Stromal cell of bone marrow (primary cell): ENCODE measurements around the gene LOXHD1.

Experiments
- DNase-seq: peaks from one replicate; pipeline ENCODE4 v3.0.0-alpha.2; 2012; ENCODE audit warnings: low read depth

The LOXHD1 gene

DNA sequence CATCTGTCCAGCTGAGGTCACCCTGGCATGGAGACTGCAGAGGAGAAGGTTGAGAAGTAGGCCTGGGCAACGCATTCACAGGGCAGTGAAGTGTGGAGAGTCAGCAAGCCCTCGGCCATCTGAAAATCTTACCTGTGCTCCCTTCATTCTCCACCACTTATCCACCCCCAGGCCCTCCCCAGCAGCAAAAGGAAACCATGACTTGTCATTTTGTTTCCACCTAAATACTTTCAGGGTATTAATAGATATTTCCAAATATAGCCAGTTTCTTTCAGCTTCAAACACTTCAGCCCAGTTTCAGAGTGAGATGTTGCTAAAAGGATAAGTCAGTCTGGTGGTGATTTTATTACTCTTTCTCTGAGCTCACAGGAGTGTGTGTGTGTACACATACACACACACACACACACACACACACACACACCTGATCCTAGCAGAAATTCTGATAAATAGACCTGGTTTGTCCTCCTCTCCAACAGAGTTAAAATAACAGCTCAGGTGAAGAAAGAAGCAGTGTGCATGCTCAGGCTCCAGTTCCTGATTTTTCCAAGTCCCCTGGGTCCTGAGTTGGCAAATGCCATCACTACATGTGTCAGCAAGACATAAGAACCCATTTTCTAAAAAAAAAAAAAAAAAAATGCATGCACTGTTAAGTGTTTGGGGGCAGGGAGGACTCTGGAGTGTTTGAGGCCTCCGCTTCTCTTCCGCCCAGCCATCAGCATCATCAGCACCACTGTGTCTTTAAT lies 82.8 kb downstream of the LOXHD1 start:
- no peak for DNase-seq

DNA sequence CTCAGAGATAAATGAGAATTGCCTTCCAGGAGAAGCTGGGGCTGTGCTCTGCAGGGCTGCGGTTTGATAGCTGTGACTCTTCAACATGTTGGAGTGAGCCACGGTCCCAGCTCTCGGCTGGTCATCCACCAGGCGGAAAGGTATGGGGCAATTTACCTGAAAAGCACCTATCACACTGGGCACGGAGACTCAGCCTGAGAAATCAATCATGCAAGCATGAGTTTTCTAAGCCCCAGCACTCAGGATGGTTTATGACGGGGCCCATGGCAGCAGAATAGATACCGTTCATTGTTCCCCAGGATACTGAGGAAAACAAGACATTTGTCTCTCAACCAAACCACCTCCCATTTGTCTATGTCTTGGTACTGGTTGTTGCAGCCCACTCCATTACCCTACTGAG lies 83.9 kb downstream of the LOXHD1 start:
- DNase-seq = no peak

DNA sequence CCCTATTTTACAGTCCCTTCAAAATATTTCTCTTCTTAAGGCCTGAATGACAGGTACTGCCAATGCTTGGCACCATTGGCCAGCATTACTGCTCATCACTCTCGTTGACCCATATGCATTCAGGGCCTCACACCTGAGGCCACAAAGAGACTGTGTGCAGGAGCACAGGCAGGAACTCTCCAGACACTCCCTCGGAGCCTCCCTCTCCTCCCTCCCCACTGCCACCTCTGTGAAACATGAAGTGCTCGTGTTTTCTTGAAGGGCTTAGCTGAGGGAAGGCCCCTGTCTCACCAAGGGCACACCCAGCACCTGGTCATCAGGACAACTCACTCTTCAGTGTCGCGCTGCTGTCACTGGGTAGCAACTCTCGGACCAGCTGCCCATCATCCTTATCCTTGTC lies 85.3 kb downstream of the LOXHD1 start:
- DNase-seq = no peak

DNA sequence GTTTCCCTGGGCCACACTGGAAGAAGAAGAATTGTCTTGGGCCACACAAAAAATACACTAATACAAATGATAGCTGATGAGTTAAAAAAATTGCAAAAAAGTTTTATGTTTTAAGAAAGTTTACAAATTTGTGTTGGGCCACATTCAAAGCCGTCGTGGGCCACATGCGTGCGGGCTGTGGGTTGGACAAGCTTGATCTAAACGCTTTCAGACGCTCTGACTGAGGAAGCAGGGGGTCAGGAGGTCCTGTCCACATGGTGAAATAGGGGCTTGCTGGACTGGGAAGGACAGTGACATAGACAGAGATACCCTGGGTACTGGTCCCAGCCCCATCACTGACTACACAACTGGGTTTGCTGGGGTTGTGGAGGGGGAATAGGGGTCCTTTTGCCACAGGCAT lies 86.4 kb downstream of the LOXHD1 start:
- no peak for DNase-seq

DNA sequence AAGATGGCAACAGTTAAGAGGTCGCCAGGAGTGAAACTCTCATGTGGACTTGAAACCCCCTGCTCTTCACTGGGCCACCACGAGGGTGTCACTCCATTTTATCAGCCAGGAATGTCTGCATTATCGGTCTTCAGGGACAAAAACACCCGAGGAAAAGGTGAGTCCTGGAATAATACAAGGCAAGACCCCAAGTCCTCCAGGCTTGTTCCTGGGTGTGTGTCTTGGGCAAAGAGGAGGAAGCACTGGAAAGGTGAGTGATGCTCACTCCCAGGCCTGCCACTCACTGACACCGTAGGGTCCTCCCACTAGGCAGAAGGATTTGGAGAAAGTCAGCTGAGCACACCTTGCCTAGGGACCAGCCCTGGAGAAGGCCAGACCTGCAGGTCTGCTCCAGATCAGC lies 86.9 kb downstream of the LOXHD1 start:
- no peak for DNase-seq

DNA sequence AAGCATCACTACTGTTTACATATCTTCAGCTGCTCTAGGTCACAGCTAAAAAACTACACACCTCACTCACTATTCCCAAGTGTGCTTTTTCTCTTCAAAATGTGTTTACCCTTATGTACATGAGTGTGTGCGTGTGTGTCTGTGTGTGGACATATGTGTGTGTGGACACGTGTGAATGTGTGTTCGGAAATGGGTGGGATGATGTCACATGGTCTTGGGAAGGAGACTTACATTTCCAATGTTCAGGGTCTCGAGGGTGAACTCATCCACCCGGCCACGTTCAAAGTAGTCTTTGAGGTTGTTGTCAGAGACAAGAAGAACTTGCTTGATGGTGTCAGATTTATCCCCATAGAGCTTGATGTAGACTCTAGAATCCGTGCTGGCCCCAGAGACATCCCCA lies 87.8 kb downstream of the LOXHD1 start:
- no peak for DNase-seq

DNA sequence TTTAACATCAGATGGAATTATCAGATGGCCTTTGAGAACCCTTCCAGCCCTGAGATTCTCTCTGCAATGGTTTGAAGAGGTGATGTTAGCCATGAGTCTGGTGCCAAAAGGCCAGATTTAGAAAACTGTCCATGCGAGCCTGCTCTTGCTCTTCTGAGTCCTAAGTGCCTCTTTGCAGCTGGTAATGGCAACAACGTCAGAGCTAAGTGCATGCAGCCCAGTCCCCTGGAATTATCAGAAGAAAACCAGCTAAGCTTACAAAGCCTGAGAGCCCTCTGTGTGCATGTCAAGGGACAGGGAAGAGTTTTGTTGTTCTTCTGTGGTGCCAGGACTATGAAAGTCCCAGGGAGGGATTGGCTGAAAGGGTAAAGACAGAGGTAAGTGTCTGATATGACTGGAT lies 89.8 kb downstream of the LOXHD1 start:
- DNase-seq = no peak

DNA sequence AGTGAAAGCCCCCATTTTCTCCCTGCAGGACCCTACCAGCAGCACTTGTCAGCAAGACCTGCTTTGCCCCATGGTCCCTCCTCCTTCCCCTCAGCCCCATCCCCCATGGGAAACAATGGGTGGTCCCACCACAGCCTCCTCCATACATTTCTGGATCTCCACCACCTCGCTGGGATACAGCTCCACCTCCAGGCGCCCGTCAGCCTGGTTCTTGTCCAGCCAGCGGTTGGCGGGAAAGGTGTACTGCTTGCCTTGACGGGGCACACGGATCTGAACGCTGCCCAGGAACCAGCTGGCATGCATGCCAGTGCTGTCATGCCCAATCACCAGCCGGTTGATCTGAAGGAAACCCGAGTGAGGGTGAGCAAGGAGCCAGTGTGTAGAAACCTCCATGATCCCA lies 90.9 kb downstream of the LOXHD1 start:
- no peak for DNase-seq

DNA sequence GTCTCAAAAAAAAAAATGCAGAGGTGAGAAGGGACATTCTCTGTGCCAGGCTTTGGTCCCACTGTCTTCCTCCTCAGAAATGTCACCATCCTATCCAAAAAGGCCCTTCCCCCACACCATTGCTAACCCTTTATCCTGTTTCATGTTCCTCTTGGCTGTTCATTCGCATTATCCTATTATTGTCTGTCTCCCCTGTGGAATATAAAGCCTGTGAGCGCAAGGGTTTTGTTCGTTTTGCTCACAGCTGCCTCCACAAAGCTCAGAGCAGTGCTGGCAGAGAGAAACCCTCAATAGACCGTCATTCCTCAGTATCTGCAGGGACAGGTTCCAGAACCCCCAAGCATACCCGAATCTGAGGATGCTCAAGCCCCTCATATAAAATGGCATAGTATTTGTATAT lies 91.8 kb downstream of the LOXHD1 start:
- DNase-seq = no peak

DNA sequence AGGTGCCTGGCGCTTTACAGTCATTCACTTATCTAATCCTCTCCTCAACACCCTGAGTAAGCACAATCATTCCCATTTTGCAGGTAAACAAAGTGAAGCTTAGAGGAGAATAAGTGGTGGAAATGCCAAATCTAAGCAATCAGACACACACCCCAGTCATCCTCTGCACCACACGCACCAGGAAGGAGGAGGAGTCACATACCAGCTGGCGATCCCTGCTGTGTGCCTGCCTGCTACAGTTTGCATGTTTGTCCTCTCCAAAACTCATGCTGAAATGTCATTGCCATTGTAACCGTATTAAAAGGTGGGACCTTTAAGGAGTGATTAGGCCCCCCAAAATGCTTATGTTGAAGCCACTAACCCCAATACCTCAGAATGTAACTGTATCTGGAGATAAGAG lies 93.7 kb downstream of the LOXHD1 start:
- no peak for DNase-seq

DNA sequence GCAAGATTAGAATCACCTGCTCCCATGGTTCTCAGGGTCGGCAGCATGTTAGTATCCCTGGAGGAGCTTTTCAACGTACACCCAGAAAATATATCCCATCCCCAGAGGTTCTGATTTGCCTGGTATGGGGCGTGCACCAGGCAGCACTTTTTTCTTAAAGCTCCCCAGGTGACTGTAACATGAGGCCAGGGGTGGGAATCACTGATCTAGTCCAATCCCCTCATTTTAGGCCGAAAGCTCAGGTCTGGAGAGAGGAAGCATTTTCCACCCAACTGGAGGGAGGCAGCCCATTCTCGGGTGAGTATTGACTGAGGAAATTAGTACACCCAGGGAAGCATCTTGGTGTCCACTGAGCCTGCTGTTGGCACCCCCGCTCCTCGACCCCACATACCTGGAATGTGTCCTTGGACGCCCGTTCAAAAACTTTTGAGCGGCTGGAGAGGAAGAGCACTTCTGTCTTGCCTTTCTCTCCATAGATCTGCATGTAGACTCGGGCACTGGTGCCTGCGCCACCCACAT lies 94.3 kb downstream of the LOXHD1 start:
- no peak for DNase-seq

DNA sequence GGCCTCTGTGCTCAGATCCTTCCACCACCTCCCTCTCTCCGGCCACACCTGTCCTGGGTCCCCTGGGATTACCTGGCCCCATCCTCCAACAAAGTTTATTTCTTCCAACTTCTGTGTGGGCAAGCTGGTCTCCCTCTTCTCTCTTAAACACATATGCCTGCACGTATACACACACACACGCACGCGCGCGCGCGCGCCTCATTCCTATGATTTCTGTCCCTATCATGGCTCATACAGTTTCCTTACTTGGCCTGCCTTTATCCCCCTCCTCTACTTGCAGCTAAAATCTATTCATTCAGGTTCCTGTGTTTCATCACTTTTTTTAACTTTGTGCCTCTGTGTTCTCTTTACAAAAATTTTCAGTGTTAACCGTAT lies 96.4 kb downstream of the LOXHD1 start:
- no peak for DNase-seq

DNA sequence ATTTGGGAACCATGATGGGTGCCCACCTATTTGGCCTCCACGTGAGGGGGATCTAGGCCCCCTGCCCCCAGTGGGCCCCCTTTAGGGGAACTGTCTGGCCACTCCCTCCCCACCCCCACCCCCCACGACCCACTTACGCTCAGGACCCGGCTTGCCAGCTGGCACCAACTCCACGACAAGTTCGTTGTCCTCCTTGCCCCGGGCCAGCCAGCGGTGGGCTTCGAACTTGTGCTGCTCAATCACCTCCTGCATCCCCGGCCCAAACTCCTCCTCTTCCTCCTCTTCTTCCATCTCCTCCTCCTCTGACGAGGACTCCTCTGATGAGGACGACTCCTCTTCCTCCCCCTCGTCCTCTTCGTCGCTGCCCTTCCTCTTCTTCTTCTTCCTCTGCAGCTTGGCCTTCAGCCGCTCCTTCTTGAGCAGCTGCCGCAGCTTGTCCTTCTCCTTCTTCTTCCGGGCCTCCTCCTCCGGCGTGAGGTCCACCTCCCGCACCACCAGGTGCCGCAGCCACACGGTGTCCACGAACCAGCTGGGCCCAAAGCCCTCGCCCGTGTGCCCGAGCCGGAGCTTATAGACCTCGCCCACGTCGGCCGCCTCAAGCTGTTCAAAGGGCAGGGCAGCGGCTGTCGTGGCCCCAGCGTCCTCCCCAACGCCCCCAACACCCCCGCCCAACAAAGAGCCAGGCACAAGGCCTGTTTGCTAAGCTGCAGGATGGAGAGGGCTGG lies 96.9 kb downstream of the LOXHD1 start:
- no peak for DNase-seq

DNA sequence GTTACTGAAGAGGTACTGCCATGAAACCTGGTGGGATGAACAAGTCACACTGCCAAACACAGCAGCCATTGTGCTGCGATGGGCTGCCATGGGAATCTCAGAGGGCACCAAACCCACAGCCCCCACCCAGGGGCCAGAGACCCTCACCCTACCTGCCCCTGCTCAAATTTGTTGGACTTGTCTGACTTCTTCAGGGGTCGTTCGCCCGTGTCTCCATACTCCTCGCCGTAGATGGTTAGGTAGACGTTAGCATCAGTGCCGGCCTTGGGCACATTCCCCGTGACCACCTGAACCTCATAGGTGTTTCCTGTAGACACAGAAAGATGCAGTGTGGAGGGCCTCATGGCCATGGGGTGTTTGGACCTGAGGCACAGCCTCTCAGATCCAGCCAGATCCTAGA lies 97.7 kb downstream of the LOXHD1 start:
- DNase-seq = no peak

DNA sequence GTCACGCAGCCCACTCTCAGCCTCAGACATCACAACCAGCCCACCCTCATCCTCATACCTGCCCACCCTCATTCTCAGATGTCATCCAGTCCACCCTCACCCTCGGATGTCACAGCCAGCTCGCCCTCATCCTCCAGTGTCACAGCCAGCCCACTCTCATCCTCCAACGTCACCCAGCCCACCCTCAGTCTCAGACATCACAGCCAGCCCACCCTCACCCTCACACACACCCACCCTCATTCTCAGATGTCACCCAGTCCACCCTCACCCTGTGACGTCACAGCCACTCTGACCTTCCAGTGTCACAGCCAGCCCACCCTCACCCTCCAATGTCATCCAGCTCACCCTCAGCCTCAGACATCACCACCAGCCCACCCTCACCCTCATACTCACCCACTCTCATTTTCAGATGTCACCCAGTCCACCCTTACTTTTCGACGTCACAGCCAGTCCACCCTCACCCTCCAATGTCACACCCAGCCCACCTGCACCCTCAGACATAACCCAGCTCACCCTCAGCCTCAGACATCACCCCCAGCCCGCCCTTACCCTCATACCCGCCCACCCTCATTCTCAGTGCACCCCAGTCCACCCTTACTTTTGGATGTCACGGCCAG lies 100.3 kb downstream of the LOXHD1 start:
- DNase-seq = no peak

DNA sequence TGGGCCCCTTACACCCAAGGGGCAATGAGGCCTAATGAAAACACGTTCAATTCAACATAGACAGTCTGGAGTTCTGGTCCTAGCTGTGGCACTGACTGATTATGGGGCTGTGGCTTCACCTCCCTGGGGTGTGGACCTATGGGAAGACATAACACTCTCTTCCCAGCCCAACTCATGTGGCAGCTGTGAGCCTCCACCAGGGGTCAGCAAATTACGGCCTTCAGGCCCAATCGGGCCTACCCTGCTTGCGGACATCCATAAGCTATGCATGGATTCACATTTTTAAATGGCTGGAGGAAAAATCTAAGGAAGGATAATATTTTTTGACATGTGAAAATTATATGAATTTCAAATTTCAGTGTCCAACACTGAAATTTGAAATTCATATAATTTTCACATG lies 101.3 kb downstream of the LOXHD1 start:
- no peak for DNase-seq

DNA sequence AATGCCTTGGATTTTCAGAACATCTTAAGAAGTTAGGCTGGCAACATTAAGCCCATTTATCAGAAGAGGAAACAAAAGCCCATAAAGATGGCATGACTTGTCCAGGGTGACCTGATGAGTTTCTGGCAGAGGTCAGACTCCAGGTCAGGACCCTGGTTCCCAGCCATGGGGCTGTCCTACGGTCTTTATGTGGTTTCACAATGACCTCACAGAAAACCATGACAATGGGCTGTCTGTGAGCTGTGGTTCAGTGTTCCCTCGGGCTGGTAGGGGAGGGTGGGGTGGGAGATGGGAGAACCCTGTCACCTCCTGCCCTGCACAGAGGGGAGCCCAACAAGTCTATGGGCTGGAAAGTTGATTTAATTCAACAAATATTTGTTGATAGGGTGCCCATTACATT lies 101.8 kb downstream of the LOXHD1 start:
- no peak for DNase-seq

DNA sequence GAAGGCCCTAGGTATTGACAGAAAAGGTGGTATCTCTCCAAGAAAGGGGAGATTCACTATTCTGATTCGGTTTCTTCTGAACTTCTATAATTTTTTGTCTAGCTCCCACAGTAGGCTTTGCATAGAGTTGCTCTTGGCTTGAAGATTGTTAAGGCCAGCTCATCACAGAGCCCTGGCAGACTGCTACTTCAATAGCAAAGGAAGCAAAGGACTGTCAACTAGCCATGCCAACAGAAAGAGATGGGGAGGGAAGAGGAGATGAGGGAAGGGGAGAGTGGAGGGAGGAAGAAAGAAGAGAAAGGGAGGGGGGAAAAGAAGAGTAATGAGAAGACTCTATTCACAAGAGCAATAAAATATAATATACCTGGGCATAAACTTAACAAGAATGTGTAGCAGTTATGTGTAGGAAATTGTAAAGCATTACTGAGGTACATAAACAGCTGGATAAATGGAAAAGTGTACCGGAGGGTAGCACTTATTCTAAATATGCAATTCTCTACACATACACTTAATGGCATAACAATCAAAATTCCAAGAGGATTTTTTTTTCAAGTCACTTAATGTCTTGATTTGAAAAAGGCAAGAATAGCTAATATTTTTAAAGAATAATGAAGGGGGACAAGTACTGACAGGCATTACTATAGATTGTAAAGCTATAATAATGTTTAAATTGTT lies 102.5 kb downstream of the LOXHD1 start:
- no peak for DNase-seq

DNA sequence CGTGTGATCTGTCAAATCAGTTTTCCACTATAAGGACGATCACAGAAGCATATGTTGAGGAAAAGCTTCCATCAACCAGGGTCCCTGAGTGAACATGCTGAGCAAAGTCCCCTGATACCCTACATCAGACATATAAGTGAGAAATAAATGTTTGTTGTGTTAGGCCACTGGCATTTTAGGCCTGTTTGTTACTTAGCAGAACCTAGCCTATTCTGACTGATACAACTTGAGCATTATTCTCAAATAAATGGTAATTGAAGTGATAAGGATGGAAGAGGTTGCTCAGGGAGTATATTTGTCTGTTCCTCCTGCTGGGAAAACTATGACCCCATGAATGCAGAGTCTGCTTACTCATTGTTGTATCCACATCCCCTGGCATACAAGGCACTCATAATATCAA lies 106.4 kb downstream of the LOXHD1 start:
- no peak for DNase-seq

DNA sequence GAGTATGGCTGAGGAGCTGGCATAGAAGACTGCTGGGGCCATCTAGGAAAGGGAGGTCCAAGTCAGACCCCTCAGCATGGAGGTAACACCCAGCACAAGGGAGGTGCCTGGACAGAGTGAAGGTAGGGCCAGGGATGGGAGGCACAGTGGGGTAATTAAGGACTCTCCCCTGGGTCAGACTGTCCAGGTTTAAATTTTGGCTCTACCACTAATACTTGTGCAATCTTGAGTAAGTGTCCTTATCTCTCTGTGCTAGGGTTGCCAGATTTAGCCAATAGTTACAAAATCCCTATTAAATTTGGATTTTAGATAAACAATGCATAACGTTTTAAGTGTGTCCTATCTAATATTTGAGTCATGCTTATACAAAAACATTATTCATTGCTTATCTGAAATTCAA lies 109.5 kb downstream of the LOXHD1 start:
- DNase-seq = no peak

DNA sequence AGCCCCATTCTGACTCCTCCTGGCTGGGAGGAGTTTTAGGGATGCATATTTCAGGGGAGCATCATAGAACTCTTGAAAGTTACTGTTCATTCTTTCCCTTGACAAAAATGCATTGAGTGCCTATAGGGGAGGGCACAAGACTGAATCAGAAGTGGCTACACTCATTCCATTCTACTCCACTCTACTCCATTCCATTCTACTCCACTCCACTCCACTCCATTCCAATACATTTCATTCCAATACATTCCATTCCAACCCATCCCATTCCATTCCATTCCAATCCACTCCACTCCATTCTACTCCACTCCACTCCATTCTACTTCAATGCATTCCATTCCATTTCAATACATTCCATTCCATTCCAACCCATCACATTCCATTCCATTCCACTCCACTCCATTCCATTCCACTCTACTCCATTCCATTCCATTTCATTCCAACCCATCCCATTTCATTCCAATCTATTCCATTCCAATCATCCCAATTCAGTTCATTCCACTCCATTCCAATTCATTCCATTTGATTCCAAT lies 110.8 kb downstream of the LOXHD1 start:
- no peak for DNase-seq

DNA sequence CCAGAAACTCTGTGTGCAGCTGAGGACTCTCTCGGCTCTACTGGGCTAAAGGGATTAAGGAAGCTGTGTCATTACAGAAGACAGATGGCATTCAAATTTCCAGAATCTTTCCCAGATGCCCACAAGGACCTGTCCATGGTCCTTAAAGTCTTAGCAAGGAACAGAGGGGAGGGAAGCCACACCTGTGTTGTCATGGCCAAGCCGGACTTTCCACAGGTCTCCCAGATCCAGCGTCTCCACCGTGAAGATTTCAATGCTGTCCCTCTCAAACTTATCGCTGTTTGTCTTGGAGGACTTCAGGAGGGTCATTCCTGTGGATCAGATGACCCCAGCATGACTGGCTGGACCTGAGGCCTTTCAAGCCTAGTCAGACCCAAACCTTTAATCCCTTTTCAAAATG lies 114.5 kb downstream of the LOXHD1 start:
- no peak for DNase-seq
